GM18907 (cell line): ENCODE measurements around the gene NPPC.
"Not testable (repeated sequence)": the region's sequence is repeated elsewhere in the genome, so short reads cannot be mapped to it uniquely, and the experiment has no call there.

Experiments used
- ATAC-seq: cut with Tn5 transposase; IDR thresholded peaks from one replicate; pipeline ENCODE4 v1.9.1; 2021; ENCODE audit warnings: mild to moderate bottlenecking, moderate library complexity; ENCODE audit not compliant: unreplicated experiment

NPPC gene, protein sequence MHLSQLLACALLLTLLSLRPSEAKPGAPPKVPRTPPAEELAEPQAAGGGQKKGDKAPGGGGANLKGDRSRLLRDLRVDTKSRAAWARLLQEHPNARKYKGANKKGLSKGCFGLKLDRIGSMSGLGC

DNA sequence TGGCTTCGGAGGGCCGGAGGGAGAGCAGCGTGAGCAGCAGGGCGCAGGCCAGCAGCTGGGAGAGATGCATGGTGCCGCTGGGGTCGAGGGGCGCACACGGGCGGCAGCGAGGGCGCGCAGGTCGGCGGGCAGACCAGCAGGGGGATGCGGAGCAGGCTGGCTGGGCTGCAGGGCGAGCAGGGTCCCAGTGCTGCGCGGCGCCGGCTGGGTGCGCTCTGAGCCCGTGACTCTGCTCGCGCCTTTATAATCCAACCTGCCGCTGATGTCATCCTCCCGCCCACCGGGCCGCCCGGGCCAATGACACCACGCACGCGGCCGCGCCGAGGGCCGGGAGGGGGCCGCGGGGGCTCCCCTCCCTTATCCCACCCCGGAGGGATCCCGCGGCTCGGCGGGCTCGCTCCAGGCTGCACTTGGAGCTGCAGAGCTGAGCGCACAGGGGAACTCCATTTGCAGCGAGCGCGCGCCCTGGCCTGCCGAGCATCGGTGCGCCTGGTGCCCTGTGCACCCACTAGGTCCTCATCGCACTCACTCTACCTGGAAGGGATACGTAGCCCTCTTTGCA, at the start of gene NPPC:
NPPC (minus strand) TSS at position 217 of the 562 bp plus-strand sequence; CDS start at position 70, 147 bp downstream.
- ATAC-seq = peak; percentile 66

DNA sequence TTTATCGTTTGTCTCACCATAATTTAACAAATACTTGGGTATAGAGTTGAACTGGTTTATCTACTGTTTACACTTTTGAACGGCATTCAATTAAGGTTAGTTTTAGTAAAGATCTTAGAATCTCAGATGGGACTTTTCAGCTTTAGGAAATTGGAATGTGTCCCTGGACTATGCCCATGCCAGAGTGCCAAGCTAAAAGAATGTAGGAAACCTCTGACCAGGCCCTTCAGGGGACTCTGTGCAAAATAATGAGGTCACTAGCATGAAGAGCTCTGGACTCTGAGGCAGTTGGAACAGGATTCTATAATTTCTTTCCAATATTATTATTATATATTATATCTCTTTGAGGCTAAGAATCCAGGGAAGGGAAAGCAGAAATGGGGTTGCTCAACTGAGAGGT, 48.8 kb upstream of the NPPC start:
- no peak for ATAC-seq

DNA sequence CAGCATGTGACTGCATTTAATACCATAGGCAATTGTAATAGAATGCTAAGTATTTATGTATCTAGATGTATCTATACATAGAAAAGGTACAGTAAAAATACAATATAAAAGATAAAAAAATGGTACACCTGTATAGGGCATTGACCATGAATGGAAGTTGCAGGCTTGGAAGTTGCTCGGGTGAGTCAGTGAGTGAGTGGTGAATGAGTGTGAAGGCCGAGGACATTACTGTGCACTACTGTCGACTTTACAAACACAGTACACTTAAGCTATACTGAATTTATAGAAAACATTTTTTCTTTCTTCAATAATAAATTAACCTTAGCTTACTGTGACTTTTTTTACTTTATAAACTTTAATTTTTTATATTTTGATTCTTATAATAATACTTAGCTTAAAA, 44.3 kb upstream of the NPPC start:
- no peak for ATAC-seq

- no peak for ATAC-seq
These were observed 42.6 kb upstream of the NPPC start for GRCh38 chr2:231968820-231969219.

GRCh38 chr2:231966886-231967285, 40.7 kb upstream of the NPPC start:
- no peak for ATAC-seq

GRCh38 chr2:231965102-231965501, 38.9 kb upstream of the NPPC start:
- no peak for ATAC-seq

DNA sequence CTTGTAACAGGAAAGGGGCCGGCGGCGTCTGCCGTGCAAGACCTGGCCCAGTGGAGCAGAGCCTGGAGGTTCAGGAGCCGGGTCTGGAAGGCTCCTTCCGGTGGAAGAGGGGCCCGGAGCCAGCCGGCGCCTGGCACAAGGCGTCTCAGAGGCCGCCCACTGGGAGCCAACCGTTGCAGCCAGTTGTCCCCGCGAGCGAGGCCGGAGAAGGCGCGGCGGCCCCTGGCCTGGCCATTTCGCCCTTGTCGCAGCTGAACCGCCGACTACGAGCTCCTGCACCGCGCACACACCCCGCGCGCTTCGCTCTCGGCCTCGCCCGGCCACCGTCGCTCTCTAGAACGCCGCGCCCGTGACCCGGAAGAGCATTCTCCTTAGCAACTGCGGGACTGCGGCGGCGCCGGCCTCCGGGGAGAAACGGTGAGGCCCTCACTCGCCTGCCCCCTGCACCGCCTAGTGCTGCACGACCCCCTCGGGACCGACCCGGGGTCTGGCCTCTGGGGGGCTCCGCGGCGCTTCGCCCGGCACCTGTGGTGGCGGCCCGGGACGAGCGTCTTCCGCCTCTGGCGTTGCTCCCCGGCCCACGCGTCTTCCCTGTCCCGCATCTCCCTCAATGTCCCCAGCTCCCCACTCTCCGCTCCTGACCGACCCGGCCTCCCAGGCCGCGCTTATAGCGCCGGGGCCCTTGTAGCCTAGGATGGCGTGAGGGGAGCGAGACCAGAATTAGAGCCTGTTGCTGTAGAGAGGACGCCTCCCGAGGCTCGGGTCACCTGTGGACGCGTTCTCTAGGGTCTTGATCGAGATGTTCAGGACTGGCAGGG, 35.4 kb upstream of the NPPC start, which contains the start of gene DIS3L2:
DIS3L2 (plus strand) TSS at position 365 of the 818 bp plus-strand sequence. CDS start 53,215 bp downstream, outside the sequence.
- ATAC-seq = peak; percentile 92

GRCh38 chr2:231960810-231961348, 34.7 kb upstream of the NPPC start:
- no peak for ATAC-seq

- ATAC-seq = no peak
These were observed 31.9 kb upstream of the NPPC start for GRCh38 chr2:231957913-231958763.

- no peak for ATAC-seq
These were observed 29.7 kb upstream of the NPPC start for GRCh38 chr2:231955758-231956472.

DNA sequence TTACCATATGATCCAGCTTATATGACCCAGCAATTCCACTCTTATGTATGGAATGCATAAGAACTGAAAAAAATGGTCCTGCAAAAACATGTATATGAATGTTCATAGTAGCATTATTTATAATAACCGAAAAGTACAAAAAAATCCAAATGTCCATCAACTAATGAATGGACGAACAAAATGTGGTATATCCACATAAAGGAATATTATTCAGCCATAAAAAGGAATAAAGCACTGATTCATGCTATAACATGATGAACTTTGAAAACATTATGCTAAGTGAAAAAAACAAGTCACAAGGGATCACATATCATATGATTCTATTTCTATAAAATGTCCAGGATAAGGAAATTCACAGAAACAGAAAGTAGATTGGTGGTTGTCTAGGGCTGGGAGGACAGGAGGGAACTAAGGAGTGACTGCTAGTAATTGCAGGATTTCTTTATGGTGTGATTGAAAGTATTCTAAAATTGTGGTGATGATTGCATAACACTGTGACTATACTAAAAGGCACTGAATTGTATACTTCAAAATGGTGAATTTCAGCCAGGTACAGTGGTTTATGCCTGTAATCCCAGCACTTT, 25.3 kb upstream of the NPPC start:
- ATAC-seq = no peak

DNA sequence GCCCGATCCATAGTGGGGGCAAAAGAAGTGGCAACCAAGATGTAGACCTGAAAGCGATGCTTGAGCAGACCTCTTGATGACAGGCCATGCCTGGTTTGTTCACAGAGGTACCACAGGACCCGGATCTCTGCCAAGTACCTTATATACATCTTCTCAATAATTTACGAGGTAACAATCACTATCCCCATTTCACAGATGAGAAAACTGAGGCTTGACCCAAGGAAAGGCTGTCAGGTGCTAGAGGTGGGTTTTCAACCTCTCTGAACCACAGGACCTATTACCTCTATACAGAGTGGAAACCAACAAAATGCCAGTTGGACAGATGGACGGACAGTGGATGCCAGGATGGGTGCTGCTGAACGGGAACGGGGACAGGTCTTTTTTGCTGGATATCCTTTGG, 21.5 kb upstream of the NPPC start:
- no peak for ATAC-seq

DNA sequence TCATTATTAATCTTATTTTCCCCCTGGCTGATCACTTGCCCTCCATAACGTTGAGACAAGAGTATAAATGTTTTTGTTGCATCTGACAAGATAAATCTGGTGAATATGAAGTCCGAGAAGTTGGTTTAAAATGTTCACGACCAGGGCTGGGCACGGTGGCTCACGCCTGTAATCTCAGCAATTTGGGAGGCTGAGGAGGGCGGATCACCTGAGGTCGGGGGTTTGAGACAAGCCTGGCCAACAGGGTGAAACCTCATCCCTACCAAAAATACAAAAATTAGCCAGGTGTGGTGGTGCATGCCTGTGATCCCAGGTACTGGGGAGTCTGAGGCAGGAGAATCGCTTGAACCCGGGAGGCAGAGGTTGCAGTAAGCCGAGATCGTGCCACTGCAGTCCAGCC, 20.9 kb upstream of the NPPC start:
- ATAC-seq = not testable (repeated sequence)

- no peak for ATAC-seq
These were observed 20.1 kb upstream of the NPPC start for GRCh38 chr2:231946241-231946814.

- ATAC-seq = no peak
These were observed 16.0 kb upstream of the NPPC start for GRCh38 chr2:231942180-231942579.

DNA sequence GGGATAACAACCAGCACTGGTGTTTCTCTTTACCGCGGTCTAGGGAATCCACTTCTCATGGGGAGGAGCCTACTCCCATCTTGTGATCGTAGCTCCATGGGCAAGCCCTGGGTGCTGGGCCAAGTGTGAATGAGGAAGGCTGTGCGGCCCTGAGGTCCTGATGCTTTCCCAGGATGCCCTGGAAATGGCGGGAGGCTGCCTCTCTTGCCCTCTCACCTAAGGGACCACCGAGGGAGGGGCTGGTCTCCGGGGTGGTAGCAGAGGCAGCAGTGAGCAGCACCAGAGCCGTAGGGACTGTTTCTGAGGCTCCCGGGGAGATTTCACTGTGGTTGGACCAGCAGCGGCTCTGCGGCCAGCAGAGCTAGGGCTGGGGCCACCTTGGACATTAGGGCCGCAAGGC, 15.5 kb upstream of the NPPC start:
- ATAC-seq = no peak

- no peak for ATAC-seq
These were observed 14.6 kb upstream of the NPPC start for GRCh38 chr2:231940795-231941194.

- ATAC-seq = no peak
These were observed 12.8 kb upstream of the NPPC start for GRCh38 chr2:231939022-231939421.

GRCh38 chr2:231937057-231937456, 10.9 kb upstream of the NPPC start:
- ATAC-seq = no peak

GRCh38 chr2:231936491-231936890, 10.3 kb upstream of the NPPC start:
- no peak for ATAC-seq
